Skin epidermis (tissue), 12 donors: ENCODE measurements around the gene CBX4.

Source experiments
- H3K27ac ChIP-seq, 21 experiments: fragments of 200-600 bp; sonication (generic) in 11 of 21; one replicate each; pipeline ENCODE4 v1.5.0; 2020; ENCODE audit warnings: mild to moderate bottlenecking in 3 of 21, inconsistent platforms in 2 of 21, moderate library complexity in 2 of 21
- H3K4me3 ChIP-seq, 7 experiments: fragments of 200-600 bp; sonication (generic) in 2 of 7; one replicate each; pipeline ENCODE4 v1.5.0; 2020; ENCODE audit warnings: inconsistent platforms in 2 of 7, mild to moderate bottlenecking in 2 of 7, moderate library complexity in 1 of 7

The CBX4 gene

DNA sequence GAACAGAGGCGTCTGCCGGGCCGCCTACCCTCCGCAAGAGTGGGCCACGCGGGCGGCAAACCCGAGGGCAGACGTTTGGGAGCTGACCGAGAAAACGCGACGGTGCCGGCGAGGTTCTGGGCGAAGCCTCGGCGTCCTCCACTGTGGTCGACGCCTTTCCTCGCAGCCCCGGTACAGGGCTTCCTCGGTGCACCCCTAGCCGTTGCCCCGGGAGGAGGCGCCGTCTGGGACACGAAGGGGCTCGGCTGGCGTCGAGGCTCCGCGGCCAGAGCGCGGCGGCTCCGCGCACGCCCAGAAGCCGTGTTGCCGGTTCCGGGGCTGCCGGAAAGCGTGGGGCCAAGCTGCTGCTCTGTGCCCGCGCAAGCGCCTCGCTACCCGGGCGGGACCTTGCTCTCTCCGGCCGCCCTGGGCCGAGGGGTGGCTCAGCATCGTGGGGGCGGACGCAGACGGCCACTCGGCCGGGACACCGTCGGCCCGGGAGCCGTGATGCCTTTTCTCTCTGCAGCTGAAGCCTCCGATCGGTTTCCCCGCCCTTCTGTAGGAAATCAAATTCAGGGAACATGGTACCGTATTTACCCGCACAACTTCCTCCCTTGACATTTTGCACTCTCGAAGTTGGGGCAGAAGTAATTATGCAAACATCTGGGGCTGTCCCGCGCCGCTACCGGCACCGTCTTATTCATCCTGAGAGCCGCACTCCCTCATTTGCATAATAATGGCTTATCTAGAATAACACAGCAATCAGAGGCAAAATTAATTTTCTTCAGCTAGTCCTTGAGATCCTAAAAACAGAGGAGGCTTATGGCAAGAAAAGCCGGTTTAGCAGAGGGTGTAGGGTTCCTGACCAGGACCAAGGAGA, 35.0 kb downstream of the CBX4 start:
- peak overlapping the region in 3 of 7 experiments; percentile 14 to 30 (median 23) for H3K4me3 ChIP-seq
- peak overlapping the region in 1 of 21 experiments; percentile 8 for H3K27ac ChIP-seq

DNA sequence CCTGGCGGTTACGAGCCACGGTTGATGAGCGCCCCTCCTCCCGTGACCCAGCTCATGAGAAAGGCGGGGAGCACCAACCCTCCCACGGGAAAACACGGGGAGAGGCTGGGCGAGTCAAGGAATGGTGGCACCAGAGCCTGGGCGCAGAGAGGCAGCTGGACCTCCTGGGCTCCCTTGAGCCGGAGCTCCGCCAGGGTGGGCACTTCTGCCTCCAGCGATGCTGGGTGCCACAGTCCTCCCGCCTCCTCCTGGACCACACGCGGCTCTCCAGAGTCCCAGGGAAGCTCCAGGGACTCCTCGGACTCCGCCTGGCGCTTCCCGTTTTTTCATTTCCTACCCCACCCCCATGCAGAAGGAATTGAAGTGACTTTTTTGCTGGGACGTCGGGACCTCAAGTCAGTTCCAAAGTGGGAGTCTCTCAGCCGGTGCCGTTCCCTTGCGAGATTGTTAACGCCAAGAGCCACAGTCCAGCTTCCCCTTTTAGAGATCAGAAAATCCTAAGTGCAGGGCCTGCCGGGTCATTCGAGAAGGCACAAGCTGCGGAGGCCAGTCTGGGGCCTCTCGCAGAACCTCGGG, 35.7 kb downstream of the CBX4 start:
- H3K4me3 ChIP-seq = peak overlapping the region in 3 of 7 experiments; percentile 14 to 30 (median 23)
- H3K27ac ChIP-seq = no peak overlapping the region

DNA sequence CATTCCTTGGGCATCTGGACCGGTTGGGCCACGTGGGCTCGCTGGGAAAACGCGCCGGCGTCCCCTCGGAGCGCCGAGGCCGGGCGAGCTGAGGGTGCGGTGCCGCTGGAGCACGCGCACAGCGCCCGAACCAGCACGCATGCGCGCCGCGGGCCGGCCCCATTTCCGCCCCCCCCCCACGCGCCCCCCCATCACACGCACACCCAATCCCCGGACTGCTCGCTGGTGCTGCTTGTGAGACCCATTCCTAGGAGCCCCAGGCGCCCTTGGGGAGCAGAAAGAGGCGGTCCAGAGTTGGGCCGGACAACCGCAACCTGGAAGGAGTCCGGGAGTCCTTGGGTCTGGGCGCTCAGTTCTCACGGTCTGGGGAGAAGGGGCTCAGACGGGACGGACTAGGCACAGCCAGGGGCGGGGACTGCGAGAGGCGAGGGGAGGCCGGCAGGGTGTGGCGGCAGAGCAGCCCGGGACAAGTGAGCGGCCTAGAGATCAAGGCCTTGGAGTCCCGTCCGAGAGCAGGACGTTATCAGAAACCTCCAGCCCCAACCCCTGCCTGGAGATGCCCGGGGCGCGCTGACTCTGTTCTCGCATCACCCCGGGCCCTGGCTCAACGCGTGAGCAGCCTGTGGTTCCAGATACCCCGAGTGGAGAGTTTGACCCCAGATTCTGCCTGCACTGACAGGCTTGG, 36.4 kb downstream of the CBX4 start:
- Histone ChIP-seq H3K4me3 (no peak overlapping the region), H3K27ac (no peak overlapping the region)

DNA sequence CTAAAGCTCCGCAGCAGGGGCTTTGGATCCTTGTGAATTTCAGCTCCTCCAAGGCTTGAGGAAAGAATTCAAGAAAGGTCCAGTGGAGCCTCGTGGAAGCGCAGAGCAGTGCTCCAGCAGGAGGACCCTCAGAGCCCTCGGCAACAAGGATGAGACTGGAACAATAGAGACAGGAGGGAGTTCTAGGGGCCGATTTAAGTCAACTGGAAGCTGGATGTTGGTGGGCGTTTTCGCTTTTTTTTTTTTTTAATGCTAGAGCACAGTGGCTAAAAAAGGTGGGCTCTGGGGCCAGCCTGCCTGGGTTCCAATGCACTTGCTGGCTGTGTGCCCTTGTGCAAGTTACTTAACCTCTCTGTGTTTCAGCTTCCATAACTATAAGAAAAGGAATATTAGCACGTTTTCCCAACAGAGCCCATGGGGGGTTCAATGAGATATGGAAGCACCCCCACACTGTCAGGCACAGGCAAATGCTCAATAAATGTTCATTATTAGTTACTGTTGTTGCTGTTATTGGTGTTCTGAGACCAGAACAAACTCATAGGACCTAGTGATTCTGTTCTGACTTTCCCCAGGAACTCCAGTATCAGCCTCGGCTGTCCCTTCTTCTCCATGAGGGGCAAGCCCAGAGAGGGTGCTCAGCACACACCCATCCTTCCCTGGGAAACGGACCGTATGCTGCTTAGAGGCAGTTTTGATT, 37.1 kb downstream of the CBX4 start:
- H3K4me3 ChIP-seq = no peak overlapping the region
- no peak overlapping the region for H3K27ac ChIP-seq

DNA sequence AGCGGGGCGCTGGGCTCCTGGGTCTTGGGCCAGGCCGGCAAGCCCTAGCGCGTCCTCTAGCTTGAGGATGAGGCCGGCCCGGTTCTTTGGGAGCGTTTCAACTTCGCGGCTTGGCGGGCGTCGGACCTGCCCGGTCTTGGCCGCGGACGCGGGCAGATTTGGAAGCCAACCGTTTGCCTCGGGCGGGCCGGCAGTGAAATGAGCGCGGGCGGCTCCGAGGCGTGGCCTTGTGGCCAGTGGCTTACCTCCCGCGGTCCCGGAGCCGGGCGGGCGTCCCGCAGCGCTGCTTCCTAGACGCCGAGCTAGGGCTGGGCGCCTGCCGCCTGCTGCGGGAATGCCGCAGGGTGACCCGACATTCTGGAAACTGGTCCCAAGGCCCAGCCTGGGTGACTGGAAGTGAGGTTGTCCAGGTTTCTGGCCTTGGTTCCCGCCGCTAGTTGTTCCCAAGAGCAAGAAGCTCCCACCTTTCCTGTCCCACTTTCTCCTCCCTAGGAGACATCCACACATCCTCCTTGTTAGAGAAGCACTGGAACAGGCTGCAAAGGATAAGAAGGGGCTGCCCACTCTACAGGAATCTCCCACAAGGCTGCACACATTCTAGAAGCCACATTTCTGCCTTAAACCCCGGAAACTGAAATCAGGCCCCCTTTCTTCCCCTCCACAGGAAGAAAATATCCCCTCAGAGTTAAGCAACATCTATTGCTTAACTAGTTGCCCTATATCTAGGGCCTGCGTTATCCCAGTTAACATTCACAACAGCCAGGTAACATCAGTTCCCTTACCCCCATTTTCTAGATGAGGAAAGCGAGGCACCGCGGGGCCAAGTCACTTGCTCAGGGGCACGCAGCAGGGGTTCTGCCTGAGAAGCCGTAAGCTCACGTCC, 37.8 kb downstream of the CBX4 start:
- peak overlapping the region in 1 of 21 experiments; percentile 55 for H3K27ac ChIP-seq
- peak overlapping the region in 5 of 7 experiments; percentile 4 to 45 (median 15) for H3K4me3 ChIP-seq

DNA sequence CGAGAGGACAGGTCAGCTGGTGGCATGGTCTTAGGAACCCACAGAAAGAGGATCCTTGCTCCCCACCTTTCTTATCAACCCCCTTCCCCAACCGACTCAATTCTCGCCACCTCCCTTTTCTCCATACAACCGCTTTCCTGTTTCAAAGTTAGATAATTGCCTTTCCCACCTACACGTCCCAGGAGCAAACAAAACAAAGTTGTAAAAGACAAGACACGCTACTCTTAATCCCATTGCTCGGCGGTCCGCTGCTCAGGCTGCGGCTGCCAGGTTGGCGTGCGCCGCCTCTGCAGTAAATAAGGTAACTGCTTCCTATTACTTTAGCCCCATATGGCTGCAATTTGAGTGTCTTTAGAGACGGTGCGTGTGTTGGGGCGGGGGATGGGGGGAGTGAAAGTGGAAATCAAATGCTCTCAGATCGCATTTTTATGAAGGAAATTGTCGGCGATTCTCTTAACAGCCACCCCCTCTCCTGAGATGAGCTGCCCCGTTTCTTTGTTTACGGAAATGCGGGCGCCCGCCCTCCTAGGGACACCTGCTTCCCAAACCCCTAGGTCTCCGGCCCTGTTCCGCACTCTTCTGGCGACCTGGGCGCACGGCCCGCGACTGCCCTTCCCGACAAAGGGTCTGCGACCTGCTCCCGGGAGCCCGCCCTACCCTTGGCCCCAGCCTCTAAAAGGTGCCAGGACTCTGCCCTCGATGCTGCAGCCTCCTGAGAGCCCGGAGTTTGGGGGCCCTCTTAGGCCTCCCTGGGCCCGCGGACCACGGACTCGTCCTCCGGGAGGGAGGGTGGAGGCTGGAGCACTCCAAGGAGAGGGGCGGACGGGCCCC, 38.7 kb downstream of the CBX4 start:
- Histone ChIP-seq H3K27ac (peak overlapping the region in 1 of 21 experiments; percentile 55), H3K4me3 (peak overlapping the region in 5 of 7 experiments; percentile 4 to 45 (median 15))

DNA sequence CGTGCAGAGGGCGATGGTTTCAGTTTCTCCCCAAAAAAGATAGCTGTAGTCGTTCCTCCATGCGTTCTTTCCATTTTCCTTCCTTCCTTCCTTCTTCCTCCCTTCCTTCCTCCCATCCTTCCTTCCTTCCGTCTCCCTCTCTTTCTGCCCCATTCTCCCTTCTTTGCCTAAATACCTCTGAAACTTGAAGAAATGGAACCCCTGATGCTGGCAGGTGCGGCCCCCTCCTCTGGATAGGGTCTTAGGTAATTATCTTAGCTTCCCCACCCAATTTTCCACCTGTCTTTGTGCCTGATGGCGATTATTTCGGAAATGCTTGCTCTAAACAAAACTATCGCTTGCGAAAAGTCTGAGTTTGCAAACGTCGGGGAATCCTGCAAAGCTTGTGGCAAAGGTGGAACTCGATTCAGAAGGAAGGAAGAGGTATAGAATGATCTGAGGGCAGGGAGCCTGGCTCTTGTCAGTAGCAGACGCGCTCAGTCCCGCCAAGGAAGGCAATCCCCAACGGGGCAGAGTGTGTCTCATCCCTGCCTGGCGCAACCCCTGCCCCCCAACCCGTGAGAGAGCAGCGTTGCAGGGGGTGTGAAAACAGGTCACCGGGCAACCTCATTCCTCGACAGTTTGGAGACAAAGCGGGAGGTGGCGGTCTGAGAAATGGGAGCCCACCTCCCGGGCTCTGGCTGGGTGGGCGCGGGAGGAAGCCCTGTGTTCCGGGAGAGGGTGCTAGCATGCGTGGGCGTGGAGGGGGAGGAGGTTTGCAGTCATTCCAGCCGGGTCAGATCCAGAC, 39.5 kb downstream of the CBX4 start:
- Histone ChIP-seq H3K27ac (no peak overlapping the region), H3K4me3 (peak overlapping the region in 2 of 7 experiments; percentile 28 to 45)

DNA sequence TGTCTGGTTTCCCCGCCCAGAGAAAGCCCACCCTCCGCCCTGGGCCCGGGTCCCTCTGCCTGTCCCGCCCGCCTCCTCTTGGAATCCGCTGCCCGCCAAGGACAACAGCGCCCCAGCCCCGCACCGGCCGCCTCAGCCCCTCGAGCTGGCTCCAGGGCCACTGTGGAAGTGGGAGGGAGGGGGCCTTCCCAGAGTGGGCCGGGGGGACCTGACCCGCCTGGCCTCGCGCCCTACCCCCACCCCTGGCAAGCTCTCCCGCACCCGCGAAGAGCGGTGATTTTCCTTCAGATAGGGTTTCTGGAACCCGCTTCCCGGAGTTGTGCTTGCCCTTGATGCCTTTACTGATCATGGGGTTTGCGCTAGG, 40.1 kb downstream of the CBX4 start:
- no peak overlapping the region for H3K4me3 ChIP-seq

DNA sequence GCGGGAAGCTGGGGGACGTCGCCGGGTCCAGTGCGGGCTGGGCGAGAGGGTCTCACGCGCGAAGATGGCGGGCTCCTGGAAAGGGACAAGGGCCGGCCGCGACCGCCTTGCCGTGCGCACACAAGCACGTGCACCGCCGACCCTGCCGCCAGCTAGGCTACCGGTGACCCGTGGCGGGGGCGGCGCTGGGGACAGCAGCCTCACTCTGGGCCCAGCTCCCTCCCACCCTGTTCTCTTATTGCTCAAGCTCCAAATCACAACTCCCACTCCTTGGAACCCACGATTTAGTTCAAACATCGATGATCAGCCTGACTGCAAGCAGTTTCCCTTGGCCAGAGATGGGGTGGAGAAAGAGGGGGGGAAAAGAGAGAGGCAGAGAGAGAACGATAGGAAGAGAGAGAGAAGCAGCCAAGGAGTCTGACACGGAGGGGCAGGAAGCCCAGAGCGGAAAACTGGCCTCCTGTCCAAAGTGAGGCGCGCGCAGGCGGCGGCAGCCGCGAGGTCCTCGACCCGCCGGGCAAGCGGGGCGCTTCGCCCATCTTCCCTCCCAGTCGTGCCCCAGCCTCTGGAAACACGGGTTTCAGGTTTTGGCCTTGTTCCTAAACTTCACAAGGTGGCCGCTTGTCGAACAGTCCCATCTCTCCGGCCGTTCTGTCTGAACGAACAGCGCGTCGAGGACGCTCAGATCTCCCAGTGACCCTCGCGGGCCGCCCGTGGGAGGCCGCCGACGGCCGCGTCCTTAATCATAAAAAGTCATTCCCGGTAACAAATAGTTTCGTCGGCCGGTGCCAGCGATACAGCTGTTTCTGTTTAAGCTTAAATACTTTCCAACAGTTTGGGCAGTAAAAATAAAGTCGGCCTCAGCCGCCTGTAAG, 40.7 kb downstream of the CBX4 start:
- peak overlapping the region; percentile 42 to 75 (median 60) for H3K4me3 ChIP-seq
- H3K27ac ChIP-seq = peak overlapping the region in 4 of 21 experiments; percentile 4 to 91 (median 70)

More for the DNA sequence above, 40.1 kb downstream of the CBX4 start:
- no peak overlapping the region for H3K27ac ChIP-seq

DNA sequence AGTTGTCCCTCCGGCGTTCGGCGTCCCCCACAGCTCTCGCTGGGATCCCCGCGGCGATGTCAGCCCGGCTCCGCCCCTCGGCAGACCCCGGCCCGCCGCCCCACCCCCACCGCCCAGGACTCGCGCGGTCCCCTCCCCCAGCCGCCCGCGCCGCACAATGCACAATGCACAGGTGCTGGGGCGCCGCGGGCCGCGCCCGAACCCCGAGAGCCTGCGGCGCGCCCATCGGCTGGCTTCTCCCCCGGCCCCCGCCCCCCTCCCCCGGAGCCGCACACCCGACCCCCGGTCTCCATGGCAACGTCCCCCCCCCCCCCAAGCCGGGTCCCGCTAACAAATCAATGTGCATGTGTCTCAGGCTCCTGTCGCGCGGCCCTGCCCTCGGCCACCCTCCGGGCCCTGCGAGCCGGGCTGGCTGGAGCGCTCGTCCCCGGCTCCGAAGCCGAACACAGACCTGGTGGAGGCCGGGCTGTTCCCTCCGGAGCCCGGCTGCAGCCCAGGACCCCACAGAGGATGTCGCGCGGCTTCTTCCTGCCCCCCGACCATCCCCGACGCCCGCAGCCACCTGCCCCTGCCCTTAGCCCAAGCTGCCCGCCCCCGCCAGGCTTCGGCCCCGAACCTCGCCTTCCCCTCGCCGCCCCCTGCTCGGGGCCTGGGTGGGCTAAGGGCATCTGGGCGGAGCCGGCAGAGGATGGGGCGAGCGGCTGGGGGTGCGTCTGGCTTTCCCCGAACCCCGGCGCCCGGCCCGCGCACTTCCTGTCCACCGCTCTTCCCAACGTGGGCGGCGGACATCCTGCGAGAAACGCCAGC, 41.5 kb downstream of the CBX4 start:
- Histone ChIP-seq H3K4me3 (peak overlapping the region; percentile 42 to 75 (median 60)), H3K27ac (peak overlapping the region in 20 of 21 experiments; percentile 60 to 94 (median 84))

DNA sequence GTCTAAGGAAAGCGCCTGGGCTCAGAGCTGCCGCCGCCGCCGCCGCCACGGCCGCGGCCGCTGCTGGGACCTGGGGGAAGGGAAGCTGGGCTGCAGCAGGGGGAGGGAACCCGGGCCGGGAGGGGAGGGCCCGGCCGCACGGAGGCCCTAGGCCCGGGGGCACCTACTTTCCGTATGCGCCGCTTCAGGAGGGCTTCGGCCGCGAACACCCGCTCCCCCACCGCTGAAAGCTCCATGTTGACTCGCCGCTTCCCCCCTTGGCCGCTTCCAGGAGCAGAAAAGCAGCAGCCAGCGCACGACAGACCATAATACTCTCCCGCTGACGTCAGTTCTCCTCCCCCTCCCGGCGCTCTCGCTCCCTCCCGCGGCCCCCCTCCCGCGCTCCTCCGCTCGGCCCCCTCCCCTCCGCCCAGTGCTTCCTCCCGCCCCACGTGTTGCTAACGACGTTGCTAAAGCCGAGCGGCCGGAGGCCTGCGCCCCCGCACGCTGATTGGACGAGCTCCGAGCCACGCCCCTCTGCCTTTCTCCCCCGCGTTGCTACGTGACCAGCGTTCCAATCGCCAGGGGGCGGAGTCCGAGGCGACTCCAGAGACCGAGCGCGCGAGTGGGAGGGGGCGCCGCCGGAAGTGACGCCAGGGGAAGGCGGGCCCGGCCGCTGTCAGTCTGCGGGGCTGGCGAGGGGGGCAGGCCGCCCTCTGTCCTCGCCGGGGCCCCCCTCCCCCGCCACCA, 42.3 kb downstream of the CBX4 start, which contains the start of gene CBX8:
Gene CBX8 (minus strand): TSS at position 315 of the 729 bp plus-strand sequence. CDS start 79 bp downstream, at position 236.
- H3K4me3 ChIP-seq = peak within 1 kb of the TSS; percentile 42 to 75 (median 60)
- peak within 1 kb of the TSS; percentile 7 to 94 (median 85) for H3K27ac ChIP-seq

DNA sequence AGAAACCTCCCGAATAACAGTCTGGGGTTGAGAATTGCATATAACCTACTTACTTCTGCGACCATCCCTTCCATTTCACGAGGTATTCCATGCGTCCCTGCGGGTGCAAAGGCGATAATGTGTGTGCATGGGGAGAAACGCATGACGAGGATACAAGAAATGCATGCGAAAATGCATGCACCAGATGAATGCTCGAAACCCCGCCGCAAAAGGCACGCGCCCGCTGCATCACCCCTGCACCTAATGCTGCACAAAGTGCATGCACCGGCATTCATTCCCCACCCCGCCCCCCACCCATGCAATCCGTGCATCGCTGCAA, 42.8 kb downstream of the CBX4 start:
- Histone ChIP-seq H3K4me3 (peak overlapping the region; percentile 42 to 75 (median 60)), H3K27ac (peak overlapping the region; percentile 7 to 94 (median 85))

DNA sequence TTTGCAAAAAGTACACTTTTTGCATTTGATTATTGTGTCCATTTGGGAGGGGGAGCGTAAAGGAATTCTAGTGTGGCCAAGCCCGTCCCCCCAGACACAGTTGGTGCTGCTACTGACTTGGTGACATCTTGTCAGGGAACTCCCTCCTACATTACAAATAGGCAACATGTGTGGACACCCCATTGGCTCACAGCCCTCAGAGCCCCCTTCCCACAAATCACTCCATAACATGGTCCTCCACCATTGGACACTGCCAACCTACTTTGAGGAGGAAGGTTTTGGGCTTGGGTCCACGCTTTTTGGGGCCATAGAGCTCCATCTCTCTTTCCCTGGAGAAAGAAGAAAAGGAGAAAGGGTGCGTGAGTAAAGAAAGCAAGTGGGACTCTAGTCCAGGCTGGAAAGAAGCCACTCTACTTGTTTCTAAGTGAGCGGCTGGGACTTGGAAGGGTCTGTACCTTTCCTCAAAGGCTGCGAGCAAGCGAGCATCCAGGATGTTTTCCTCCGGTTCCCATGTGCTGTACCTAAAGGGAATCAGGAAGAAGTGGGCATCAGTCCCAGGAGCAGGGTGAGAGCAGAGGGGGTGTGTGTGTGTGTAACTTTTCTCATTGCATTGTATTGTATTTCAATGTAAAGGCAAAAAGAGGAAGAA, 43.3 kb downstream of the CBX4 start:
- peak overlapping the region in 1 of 21 experiments; percentile 91 for H3K27ac ChIP-seq
- peak overlapping the region; percentile 42 to 75 (median 60) for H3K4me3 ChIP-seq
